SK-N-SH treated with all-trans-retinoic acid at 6 μM for 48 hours (cell line): ENCODE data around the gene CYP3A5.

Experiments used
- ATAC-seq: fragments of 200-7000 bp; cut with Tn5 transposase; 3 replicates; pipeline ENCODE4 v1.9.1; 2020; ENCODE audit warnings: mild to moderate bottlenecking, moderate library complexity
- ARNTL ChIP-seq: fragments of 450-650 bp; formaldehyde crosslinking; IDR thresholded peaks from 2 replicates; pipeline ENCODE4 v1.5.0; 2020; ENCODE audit warnings: low read depth, mild to moderate bottlenecking, moderate library complexity, borderline replicate concordance
- BACH2 ChIP-seq: fragments of 250-450 bp; sonication (Bioruptor Pico); IDR thresholded peaks from 2 replicates; pipeline ENCODE4 v1.9.0; 2021; ENCODE audit warnings: mild to moderate bottlenecking, borderline replicate concordance
- CREB5 ChIP-seq: fragments of 250-450 bp; sonication (Bioruptor Pico); IDR thresholded peaks from 2 replicates; pipeline ENCODE4 v1.5.1; 2020; ENCODE audit warnings: low read depth, mild to moderate bottlenecking, moderate library complexity
- CSDC2 ChIP-seq: fragments of 250-450 bp; sonication (Bioruptor Pico); IDR thresholded peaks from 2 replicates; pipeline ENCODE4 v1.5.0; 2020; ENCODE audit warnings: mild to moderate bottlenecking, moderate library complexity
- CSRNP3 ChIP-seq: fragments of 250-450 bp; sonication (Bioruptor Pico); IDR thresholded peaks from 2 replicates; pipeline ENCODE4 v1.5.1; 2021; ENCODE audit warnings: mild to moderate bottlenecking, moderate library complexity
- ESRRG ChIP-seq: fragments of 250-450 bp; sonication (Bioruptor Pico); IDR thresholded peaks from 2 replicates; pipeline ENCODE4 v1.6.1; 2021; ENCODE audit warnings: mild to moderate bottlenecking
- GLIS3 ChIP-seq: fragments of 250-450 bp; sonication (Bioruptor Pico); IDR thresholded peaks from 2 replicates; pipeline ENCODE4 v1.5.0; 2020; ENCODE audit warnings: mild to moderate bottlenecking, moderate library complexity
- ISL1 ChIP-seq: fragments of 250-450 bp; sonication (Bioruptor Pico); IDR thresholded peaks from 2 replicates; pipeline ENCODE4 v2.1.2; 2022; ENCODE audit warnings: mild to moderate bottlenecking, moderate library complexity
- OSR1 ChIP-seq: fragments of 250-450 bp; sonication (Bioruptor Pico); IDR thresholded peaks from 2 replicates; pipeline ENCODE4 v1.8.0; 2022; ENCODE audit warnings: moderate library complexity, mild to moderate bottlenecking, inconsistent platforms
- PATZ1 ChIP-seq: fragments of 250-450 bp; sonication (Bioruptor Pico); IDR thresholded peaks from 2 replicates; pipeline ENCODE4 v1.8.0; 2020; ENCODE audit warnings: mild to moderate bottlenecking, moderate library complexity, borderline replicate concordance
- POU6F1 ChIP-seq: fragments of 250-450 bp; sonication (Bioruptor Pico); IDR thresholded peaks from 2 replicates; pipeline ENCODE4 v1.8.0; 2021; ENCODE audit warnings: low read depth, mild to moderate bottlenecking, moderate library complexity, borderline replicate concordance
- PPARA ChIP-seq: fragments of 250-450 bp; sonication (Bioruptor Pico); IDR thresholded peaks from 2 replicates; pipeline ENCODE4 v1.5.0; 2020; ENCODE audit warnings: mild to moderate bottlenecking, borderline replicate concordance
- RARB ChIP-seq: fragments of 250-450 bp; sonication (Bioruptor Pico); IDR thresholded peaks from 2 replicates; pipeline ENCODE4 v1.8.0; 2021; ENCODE audit warnings: mild to moderate bottlenecking, moderate library complexity
- SNAI2 ChIP-seq: fragments of 250-450 bp; sonication (Bioruptor Pico); IDR thresholded peaks from 2 replicates; pipeline ENCODE4 v1.5.0; 2020; ENCODE audit warnings: mild to moderate bottlenecking, moderate library complexity
- TCF4 ChIP-seq: fragments of 250-450 bp; sonication (Bioruptor Pico); IDR thresholded peaks from 2 replicates; pipeline ENCODE4 v1.8.0; 2021; ENCODE audit warnings: mild to moderate bottlenecking, moderate library complexity, borderline replicate concordance
- TOX ChIP-seq: fragments of 250-450 bp; sonication (Bioruptor Pico); IDR thresholded peaks from 2 replicates; pipeline ENCODE4 v1.8.0; 2021; ENCODE audit warnings: mild to moderate bottlenecking, moderate library complexity, borderline replicate concordance
- TSHZ2 ChIP-seq: fragments of 250-450 bp; sonication (Bioruptor Pico); IDR thresholded peaks from 2 replicates; pipeline ENCODE4 v1.5.0; 2020; ENCODE audit warnings: mild to moderate bottlenecking, moderate library complexity
- ZFP3 ChIP-seq: fragments of 250-450 bp; sonication (Bioruptor Pico); IDR thresholded peaks from 2 replicates; pipeline ENCODE4 v1.5.0; 2020; ENCODE audit warnings: mild to moderate bottlenecking, moderate library complexity
- ZFP30 ChIP-seq: fragments of 450-650 bp; formaldehyde crosslinking; IDR thresholded peaks from 2 replicates; pipeline ENCODE4 v1.5.0; 2022; ENCODE audit warnings: mild to moderate bottlenecking, moderate library complexity
- ZNF565 ChIP-seq: fragments of 450-650 bp; formaldehyde crosslinking; conservative IDR thresholded peaks from 2 replicates; pipeline ENCODE4 v1.5.0; 2020; ENCODE audit warnings: low read depth, mild to moderate bottlenecking, moderate library complexity
- ZNF70 ChIP-seq: fragments of 450-650 bp; formaldehyde crosslinking; IDR thresholded peaks from 2 replicates; pipeline ENCODE4 v1.5.0; 2020; ENCODE audit warnings: mild to moderate bottlenecking, moderate library complexity
- ZNF8 ChIP-seq: fragments of 450-650 bp; formaldehyde crosslinking; IDR thresholded peaks from 2 replicates; pipeline ENCODE4 v1.5.0; 2020; ENCODE audit warnings: mild to moderate bottlenecking, moderate library complexity

Gene CYP3A5

GRCh38 chr7:99623091-99623693, 56.6 kb downstream of the CYP3A5 start:
- no peak for ATAC-seq
- TF ChIP-seq ZNF70 (no peak), BACH2 (CRISPR knock-in tag) (no peak), CSRNP3 (no peak), TCF4 (no peak), SNAI2 (CRISPR knock-in tag) (no peak), ARNTL (CRISPR knock-in tag) (no peak)

GRCh38 chr7:99622596-99622995, 57.2 kb downstream of the CYP3A5 start:
- no peak for ATAC-seq
- TF ChIP-seq TOX (CRISPR knock-in tag) (no peak), POU6F1 (CRISPR knock-in tag) (no peak), BACH2 (CRISPR knock-in tag) (no peak), TCF4 (no peak), ZNF8 (CRISPR knock-in tag) (no peak), ISL1 (CRISPR knock-in tag) (no peak), ZNF70 (no peak), OSR1 (CRISPR knock-in tag) (no peak), GLIS3 (CRISPR knock-in tag) (no peak), ESRRG (CRISPR knock-in tag) (no peak)

- ATAC-seq = no peak
- TF ChIP-seq OSR1 (CRISPR knock-in tag) (no peak), TSHZ2 (CRISPR knock-in tag) (no peak), CREB5 (CRISPR knock-in tag) (no peak), ARNTL (CRISPR knock-in tag) (no peak), BACH2 (CRISPR knock-in tag) (no peak), GLIS3 (CRISPR knock-in tag) (no peak), ZNF8 (CRISPR knock-in tag) (no peak), TCF4 (no peak), ZFP30 (CRISPR knock-in tag) (no peak), TOX (CRISPR knock-in tag) (no peak), SNAI2 (CRISPR knock-in tag) (no peak), RARB (CRISPR knock-in tag) (no peak), CSDC2 (CRISPR knock-in tag) (no peak), ESRRG (CRISPR knock-in tag) (no peak), ZNF565 (CRISPR knock-in tag) (no peak), ZFP3 (no peak)
Measured at GRCh38 chr7:99621271-99621670, 58.5 kb downstream of the CYP3A5 start.

- ATAC-seq = no peak
- no peak for TF ChIP-seq ESRRG (CRISPR knock-in tag)
- TF ChIP-seq GLIS3 (CRISPR knock-in tag) = no peak
- no peak for TF ChIP-seq ZNF70
- no peak for TF ChIP-seq ZFP3
- no peak for TF ChIP-seq TCF4
- no peak for TF ChIP-seq RARB (CRISPR knock-in tag)
- no peak for TF ChIP-seq SNAI2 (CRISPR knock-in tag)
- no peak for TF ChIP-seq ZNF565 (CRISPR knock-in tag)
- TF ChIP-seq ZFP30 (CRISPR knock-in tag) = no peak
- TF ChIP-seq ARNTL (CRISPR knock-in tag) = no peak
- TF ChIP-seq ZNF8 (CRISPR knock-in tag) = no peak
- TF ChIP-seq CSDC2 (CRISPR knock-in tag) = no peak
- no peak for TF ChIP-seq CREB5 (CRISPR knock-in tag)
- no peak for TF ChIP-seq PPARA (CRISPR knock-in tag)
- TF ChIP-seq PATZ1 (CRISPR knock-in tag) = no peak
- TF ChIP-seq TOX (CRISPR knock-in tag) = no peak
Measured at GRCh38 chr7:99619571-99620130, 60.1 kb downstream of the CYP3A5 start.
